ENCODE data around the gene PTPN21.

PTPN21 gene

GRCh38 chr14:88554457-88555286, at the start of gene PTPN21:
TSS of gene PTPN21 (minus strand) at chr14:88555007. CDS start at chr14:88550417, 4,590 bp downstream.
- DNase-seq (ENCODE audit: low spot score) (peak; percentile 36), FAIRE-seq (no peak)

GRCh38 chr14:88604212-88604611, 49.4 kb upstream of the PTPN21 start:
- FAIRE-seq (no peak), DNase-seq (ENCODE audit: low spot score) (no peak)

GRCh38 chr14:88599761-88600439, 45.1 kb upstream of the PTPN21 start:
- DNase-seq (ENCODE audit: low spot score) (no peak), FAIRE-seq (no peak)

- DNase-seq (ENCODE audit: low spot score) (no peak), FAIRE-seq (no peak)
Measured at GRCh38 chr14:88599326-88599725, 44.5 kb upstream of the PTPN21 start.

GRCh38 chr14:88598097-88598675, 43.4 kb upstream of the PTPN21 start:
- FAIRE-seq: no peak
- no peak for DNase-seq (ENCODE audit: low spot score)

GRCh38 chr14:88597601-88598000, 42.8 kb upstream of the PTPN21 start:
- FAIRE-seq (no peak), DNase-seq (ENCODE audit: low spot score) (no peak)

GRCh38 chr14:88597038-88597437, 42.2 kb upstream of the PTPN21 start:
- FAIRE-seq (no peak), DNase-seq (ENCODE audit: low spot score) (no peak)

- FAIRE-seq: no peak
- DNase-seq (ENCODE audit: low spot score): no peak
Measured at GRCh38 chr14:88592031-88592430, 37.2 kb upstream of the PTPN21 start.

- FAIRE-seq: no peak
Measured at GRCh38 chr14:88590173-88590572, 35.4 kb upstream of the PTPN21 start.

GRCh38 chr14:88588081-88588480, 33.3 kb upstream of the PTPN21 start:
- FAIRE-seq (no peak), DNase-seq (ENCODE audit: low spot score) (no peak)

More at GRCh38 chr14:88590173-88590572, 35.4 kb upstream of the PTPN21 start:
- no peak for DNase-seq (ENCODE audit: low spot score)

- no peak for DNase-seq (ENCODE audit: low spot score)
- no peak for FAIRE-seq
Measured at GRCh38 chr14:88584451-88584850, 29.6 kb upstream of the PTPN21 start.

- DNase-seq (ENCODE audit: low spot score) (no peak), FAIRE-seq (no peak)
Measured at GRCh38 chr14:88576222-88576621, 21.4 kb upstream of the PTPN21 start.

- FAIRE-seq (no peak), DNase-seq (ENCODE audit: low spot score) (no peak)
Measured at GRCh38 chr14:88572117-88572516, 17.3 kb upstream of the PTPN21 start.

GRCh38 chr14:88568196-88568595, 13.4 kb upstream of the PTPN21 start:
- no peak for FAIRE-seq

GRCh38 chr14:88565427-88565826, 10.6 kb upstream of the PTPN21 start:
- FAIRE-seq (no peak), DNase-seq (ENCODE audit: low spot score) (no peak)

More at GRCh38 chr14:88568196-88568595, 13.4 kb upstream of the PTPN21 start:
- no peak for DNase-seq (ENCODE audit: low spot score)

- DNase-seq (ENCODE audit: low spot score) (no peak), FAIRE-seq (no peak)
Measured at GRCh38 chr14:88563845-88564244, 9.0 kb upstream of the PTPN21 start.

GRCh38 chr14:88562831-88563686, 8.3 kb upstream of the PTPN21 start, which contains the start of gene ZC3H14:
TSS of gene ZC3H14 (plus strand) at chr14:88563037. CDS start at chr14:88563134, 97 bp downstream.
- peak; percentile 60 for DNase-seq (ENCODE audit: low spot score)
- FAIRE-seq: no peak

GRCh38 chr14:88562532-88562830, 7.7 kb upstream of the PTPN21 start:
- DNase-seq (ENCODE audit: low spot score) (no peak), FAIRE-seq (no peak)

GRCh38 chr14:88559852-88560251, 5.0 kb upstream of the PTPN21 start:
- FAIRE-seq: no peak
- DNase-seq (ENCODE audit: low spot score): no peak

- DNase-seq (ENCODE audit: low spot score) (no peak), FAIRE-seq (no peak)
Measured at GRCh38 chr14:88556581-88556980, 1.8 kb upstream of the PTPN21 start.

- FAIRE-seq: no peak
- no peak for DNase-seq (ENCODE audit: low spot score)
Measured at GRCh38 chr14:88553886-88554456, 836 bp downstream of the PTPN21 start.

Data from RCC 7860 (cell line).